B cell (primary cell): ENCODE measurements around the gene PCBP3. TPM values are rescaled to one million over a fixed set of nuclear protein-coding genes. Genes with fewer than 3 reads are reported as not detected.

ENCODE experiments used
- ATAC-seq: fragments of 200-7000 bp; cut with Tn5 transposase; one replicate; pipeline ENCODE4 v1.10.0; 2021; ENCODE audit warnings: low read depth, mild to moderate bottlenecking, moderate number of reproducible peaks, moderate library complexity
- CTCF ChIA-PET: fragments of 350-600 bp; sonication (Branson Sonifier 250); formaldehyde crosslinking; loops from one replicate; lab custom pipeline; 2021; ENCODE audit warnings: antibody characterized with exemption, inconsistent platforms; lab: Charles Lee
- POLR2A ChIA-PET: fragments of 350-600 bp; sonication (Branson Sonifier 250); formaldehyde crosslinking; loops from one replicate; lab custom pipeline; 2021; ENCODE audit warnings: antibody characterized with exemption; lab: Charles Lee
- DNase-seq: peaks from one replicate; pipeline ENCODE4 v3.0.0; 2013
- H2AFZ ChIP-seq: 2 replicates; pipeline ENCODE4 v1.6.1; 2012; ENCODE audit warnings: mild to moderate bottlenecking, low read depth, low read length; ENCODE audit not compliant: insufficient read depth, poor library complexity, severe bottlenecking
- H3K27ac ChIP-seq, 2 donors: 1 replicate in 1 of 2; 2 replicates in 1 of 2; pipeline ENCODE4 v1.5.1; 2012 to 2013; ENCODE audit warnings: low read length in 2 of 2, mild to moderate bottlenecking in 2 of 2, moderate library complexity in 1 of 2
- H3K27me3 ChIP-seq, 4 experiments: fragments of 200-600 bp in 1 of 4; sonication (generic) in 1 of 4; replicated peaks in 1 of 4; 1 replicate in 2 of 4; 2 replicates in 2 of 4; pipeline versions ENCODE4 v1.6.1 to v1.7.0; 2013 to 2016; ENCODE audit warnings: low read length in 3 of 4, mild to moderate bottlenecking in 2 of 4, mixed read lengths in 1 of 4, moderate library complexity in 1 of 4; ENCODE audit not compliant: insufficient read depth in 4 of 4, control insufficient read depth in 3 of 4; ENCODE audit errors: control extremely low read depth in 1 of 4
- H3K36me3 ChIP-seq, 2 experiments: replicated peaks in 1 of 2; 1 replicate in 1 of 2; 2 replicates in 1 of 2; pipeline versions ENCODE4 v1.6.1 to v1.7.1; 2013; ENCODE audit warnings: low read length in 1 of 2; ENCODE audit not compliant: insufficient read depth in 2 of 2, control insufficient read depth in 1 of 2; ENCODE audit errors: control extremely low read depth in 1 of 2, extremely low read depth in 1 of 2
- H3K4me1 ChIP-seq, 2 donors: fragments of 200-600 bp in 1 of 2; sonication (generic) in 1 of 2; 1 replicate in 1 of 2; 2 replicates in 1 of 2; pipeline versions ENCODE4 v1.5.1 to v1.6.1; 2013 to 2017; ENCODE audit warnings: low read length in 2 of 2; ENCODE audit not compliant: control insufficient read depth in 2 of 2, insufficient read depth in 2 of 2
- H3K4me2 ChIP-seq: replicated peaks from 2 replicates; pipeline ENCODE3; 2012; ENCODE audit warnings: mild to moderate bottlenecking, low read depth, low read length; ENCODE audit not compliant: poor library complexity, severe bottlenecking
- H3K4me3 ChIP-seq, 5 experiments: fragments of 200-600 bp in 1 of 5; sonication (generic) in 1 of 5; 1 replicate in 3 of 5; 2 replicates in 2 of 5; pipeline versions ENCODE4 v1.5.1 to v1.7.0; 2011 to 2016; ENCODE audit warnings: low read length in 4 of 5, mild to moderate bottlenecking in 4 of 5, low read depth in 2 of 5, control low read depth in 1 of 5, moderate library complexity in 1 of 5; ENCODE audit not compliant: insufficient read depth in 1 of 5; ENCODE audit errors: control extremely low read depth in 1 of 5, extremely low read depth in 1 of 5
- H3K79me2 ChIP-seq: fragments of 200-600 bp; sonication (generic); one replicate; pipeline ENCODE4 v1.6.0; 2016; ENCODE audit warnings: low read length; ENCODE audit not compliant: control insufficient read depth, insufficient read depth
- H3K9ac ChIP-seq: fragments of 200-600 bp; sonication (generic); 2 replicates; pipeline ENCODE4 v1.6.1; 2017; ENCODE audit warnings: mild to moderate bottlenecking, low read length, moderate library complexity
- H3K9me3 ChIP-seq, 3 donors: one replicate each; pipeline versions ENCODE4 v1.6.1 to v1.7.1; 2013; ENCODE audit warnings: low read length in 2 of 3; ENCODE audit not compliant: control insufficient read depth in 2 of 3, insufficient read depth in 1 of 3; ENCODE audit errors: control extremely low read depth in 1 of 3
- H4K20me1 ChIP-seq: 2 replicates; pipeline ENCODE4 v1.6.0; 2012; ENCODE audit warnings: mild to moderate bottlenecking, low read length; ENCODE audit not compliant: insufficient read depth, control insufficient read depth, poor library complexity, severe bottlenecking
- H3K27ac Mint-ChIP-seq: one replicate; pipeline ENCODE4 v1.8.0; 2021; ENCODE audit warnings: mixed read lengths
- H3K27me3 Mint-ChIP-seq: one replicate; pipeline ENCODE4 v1.8.0; 2021; ENCODE audit warnings: mixed read lengths
- H3K4me1 Mint-ChIP-seq: one replicate; pipeline ENCODE4 v1.8.0; 2021; ENCODE audit warnings: mixed read lengths
- H3K4me3 Mint-ChIP-seq: one replicate; pipeline ENCODE4 v1.8.0; 2021; ENCODE audit warnings: mixed read lengths
- H3K9me3 Mint-ChIP-seq: one replicate; pipeline ENCODE4 v1.8.0; 2022; ENCODE audit warnings: mixed read lengths; ENCODE audit not compliant: insufficient read depth
- EZH2 ChIP-seq: IDR thresholded peaks from 2 replicates; pipeline ENCODE4 v1.6.1; 2012; ENCODE audit warnings: borderline replicate concordance, low read depth, mild to moderate bottlenecking, moderate library complexity, low read length; ENCODE audit not compliant: insufficient read depth, poor library complexity, severe bottlenecking
- WGBS: methylation state at CpG from one replicate; pipeline ENCODE4 v1.1.5; 2013; ENCODE audit warnings: missing lambda C conversion rate; ENCODE audit not compliant: insufficient coverage; 5-methylcytosine and 5-hydroxymethylcytosine counted together
- intact Hi-C: fragments of 100-400 bp; cut with micrococcal nuclease; formaldehyde crosslinking; loops from one replicate; pipeline ENCODE4 v1.10.0; 2022
- polyA plus RNA-seq: library from polyadenylated mRNA; depleted of rRNA; stranded (reverse); fragments of >200 nt; gene quantifications from 2 replicates; pipeline ENCODE4 v1.2.3, GENCODE V29; 2012
- total RNA-seq, 2 donors: library from RNA; stranded (reverse); fragments of 120-200 nt in 1 of 2; gene quantifications; 1 replicate in 1 of 2; 2 replicates in 1 of 2; pipeline versions ENCODE4 v1.2.3 to v1.2.4, GENCODE V29; 2013 to 2022
- TF ChIP-seq, protein P1 (sequence below): fragments of 200-600 bp; IDR thresholded peaks from one replicate; pipeline ENCODE4 v1.8.0; 2022; ENCODE audit warnings: antibody characterized with exemption, mild to moderate bottlenecking

Gene PCBP3
- total and polyA plus RNA-seq, 2 donors (not counting 1 experiment from before 2014, with no cell fraction given): 0.45 to 2.7 TPM

DNA sequence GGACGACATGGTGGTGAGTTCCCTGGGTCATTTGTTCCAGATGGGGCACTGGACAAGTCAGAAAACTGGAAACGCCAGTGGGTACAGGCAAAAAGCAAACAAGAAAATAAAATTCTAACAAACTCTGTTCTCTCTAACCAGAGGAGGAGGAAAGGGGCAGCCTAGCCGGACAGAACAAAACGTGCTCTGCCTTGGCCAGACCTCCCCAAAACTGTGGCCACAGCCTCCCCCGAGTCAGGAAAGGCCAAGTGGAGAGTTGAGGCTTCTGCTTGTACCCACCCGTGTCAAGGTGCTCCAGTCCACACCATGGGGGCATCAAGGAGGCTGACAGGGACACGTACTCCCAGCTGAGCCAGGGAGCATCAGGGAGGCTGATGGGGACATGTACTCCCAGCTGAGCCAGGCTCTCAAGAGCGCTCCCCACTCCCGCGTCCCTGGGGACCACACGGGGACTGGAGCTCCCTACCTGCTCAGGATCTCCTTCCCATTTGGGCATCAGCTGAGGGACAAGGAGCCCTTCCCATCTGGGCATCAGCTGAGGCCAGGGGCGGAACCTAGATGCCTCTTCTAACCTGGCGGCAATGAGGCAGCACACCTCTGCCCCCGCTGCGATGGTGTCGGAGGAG, 183.3 kb downstream of the PCBP3 start:
- no peak overlapping the region for H3K9ac ChIP-seq
- no peaks in the 10 kb centered on the region for H4K20me1 ChIP-seq
- no peak for DNase-seq
- H3K4me3 Mint-ChIP-seq: peak overlapping the region; percentile 8
- ChIA-PET CTCF (no interaction called here), POLR2A (no interaction called here)
- H3K27ac ChIP-seq: peak overlapping the region; percentile 69 to 73
- peaks cover 13% of the 10 kb centered on the region for H3K4me1 Mint-ChIP-seq
- intact Hi-C loops: no loop called here
- no peaks in the 10 kb centered on the region for H3K79me2 ChIP-seq
- no peaks in the 10 kb centered on the region for H3K36me3 ChIP-seq
- no peaks in the 10 kb centered on the region for H3K27me3 ChIP-seq
- no peak overlapping the region for H3K4me3 ChIP-seq
- peak overlapping the region; percentile 87 for H3K27ac Mint-ChIP-seq
- H3K9me3 ChIP-seq: peaks cover 0 to 2% (median 0%) of the 10 kb centered on the region in 3 donors
- H3K27me3 Mint-ChIP-seq: peaks cover 22% of the 10 kb centered on the region
- H2AFZ ChIP-seq: peak overlapping the region; percentile 35
- no peaks in the 10 kb centered on the region for H3K9me3 Mint-ChIP-seq
- 93% methylated on average over 13 of the region's 16 CpGs for WGBS
- no peak for ATAC-seq
- peaks cover 15 to 17% of the 10 kb centered on the region in 2 donors for H3K4me1 ChIP-seq
- H3K4me2 ChIP-seq: peak overlapping the region; percentile 37
- TF ChIP-seq EZH2: no peak
- TF ChIP-seq, protein P1, sequence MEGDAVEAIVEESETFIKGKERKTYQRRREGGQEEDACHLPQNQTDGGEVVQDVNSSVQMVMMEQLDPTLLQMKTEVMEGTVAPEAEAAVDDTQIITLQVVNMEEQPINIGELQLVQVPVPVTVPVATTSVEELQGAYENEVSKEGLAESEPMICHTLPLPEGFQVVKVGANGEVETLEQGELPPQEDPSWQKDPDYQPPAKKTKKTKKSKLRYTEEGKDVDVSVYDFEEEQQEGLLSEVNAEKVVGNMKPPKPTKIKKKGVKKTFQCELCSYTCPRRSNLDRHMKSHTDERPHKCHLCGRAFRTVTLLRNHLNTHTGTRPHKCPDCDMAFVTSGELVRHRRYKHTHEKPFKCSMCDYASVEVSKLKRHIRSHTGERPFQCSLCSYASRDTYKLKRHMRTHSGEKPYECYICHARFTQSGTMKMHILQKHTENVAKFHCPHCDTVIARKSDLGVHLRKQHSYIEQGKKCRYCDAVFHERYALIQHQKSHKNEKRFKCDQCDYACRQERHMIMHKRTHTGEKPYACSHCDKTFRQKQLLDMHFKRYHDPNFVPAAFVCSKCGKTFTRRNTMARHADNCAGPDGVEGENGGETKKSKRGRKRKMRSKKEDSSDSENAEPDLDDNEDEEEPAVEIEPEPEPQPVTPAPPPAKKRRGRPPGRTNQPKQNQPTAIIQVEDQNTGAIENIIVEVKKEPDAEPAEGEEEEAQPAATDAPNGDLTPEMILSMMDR: no peak

DNA sequence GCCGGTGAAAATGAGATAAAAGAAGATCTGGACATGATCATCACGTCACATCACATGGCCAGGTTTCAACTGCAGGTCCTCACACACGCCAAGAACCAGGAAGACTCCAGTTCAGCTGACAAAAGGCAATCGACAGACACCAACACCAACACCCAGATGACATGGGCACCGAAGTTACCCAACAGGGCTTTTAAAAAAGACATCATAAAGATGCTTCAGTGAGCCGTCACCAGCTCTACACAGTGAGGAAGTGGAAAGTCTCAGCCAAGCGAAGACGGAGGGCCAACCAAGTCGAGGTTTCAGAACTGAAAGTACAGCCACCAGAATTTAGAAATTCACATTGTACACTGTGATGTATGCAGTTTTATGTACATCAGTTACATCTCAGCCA, 183.8 kb downstream of the PCBP3 start:
- ChIA-PET POLR2A (no interaction called here), CTCF (no interaction called here)
- H3K9me3 ChIP-seq: peaks cover 0 to 7% (median 0%) of the 10 kb centered on the region in 3 donors
- H3K9ac ChIP-seq: peak overlapping the region; percentile 22
- WGBS: 39% methylated on average over 8 of the region's 9 CpGs
- H3K27ac ChIP-seq: peak overlapping the region; percentile 69 to 73
- H3K36me3 ChIP-seq: no peaks in the 10 kb centered on the region
- H3K9me3 Mint-ChIP-seq: no peaks in the 10 kb centered on the region
- intact Hi-C loops: no loop called here
- H3K4me3 ChIP-seq: no peak overlapping the region
- DNase-seq (peak; percentile 60), ATAC-seq (peak; percentile 63)
- H3K27ac Mint-ChIP-seq: peak overlapping the region; percentile 87
- H3K27me3 Mint-ChIP-seq: peaks cover 17% of the 10 kb centered on the region
- peak overlapping the region; percentile 37 for H3K4me2 ChIP-seq
- peak overlapping the region; percentile 8 for H3K4me3 Mint-ChIP-seq
- no peak for TF ChIP-seq EZH2
- TF ChIP-seq, protein P1: no peak
- H2AFZ ChIP-seq: peak overlapping the region; percentile 35
- H3K79me2 ChIP-seq: no peaks in the 10 kb centered on the region
- H3K27me3 ChIP-seq: no peaks in the 10 kb centered on the region
- H4K20me1 ChIP-seq: no peaks in the 10 kb centered on the region
- peaks cover 13% of the 10 kb centered on the region for H3K4me1 Mint-ChIP-seq
- peaks cover 15 to 17% of the 10 kb centered on the region in 2 donors for H3K4me1 ChIP-seq
